Measurements from ENCODE around the gene ELOVL7. TPM values are rescaled to one million over a fixed set of nuclear protein-coding genes. Genes with fewer than 3 reads are reported as not detected.

Gene ELOVL7
- total RNA-seq, 1 experiment from 2014 or later, result 1.2 TPM

DNA sequence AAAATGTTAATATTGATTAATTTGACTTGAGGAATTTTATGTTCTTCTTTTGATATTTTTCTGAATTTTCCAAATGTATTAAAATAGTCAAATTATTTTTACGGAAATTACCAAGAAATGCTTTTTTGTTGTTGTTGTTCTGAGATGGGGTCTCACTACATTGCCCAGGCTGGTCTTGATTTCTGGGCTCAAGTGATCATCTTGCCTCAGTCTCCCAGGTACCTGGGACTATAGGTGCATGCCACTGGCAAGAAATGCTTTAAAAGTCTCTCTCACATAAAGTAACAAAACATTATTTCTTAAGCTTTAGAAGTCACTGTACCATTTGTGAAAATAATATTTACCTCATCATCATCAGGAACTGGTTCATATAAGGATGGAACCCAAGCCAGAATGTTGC lies 43.0 kb upstream of the ELOVL7 start:
- Histone ChIP-seq H3K9me2 (replicated peaks; ENCODE audit: low read length) (no peaks in the 10 kb centered on the region), H3F3A (ENCODE audit: low read length, unreplicated experiment) (no peaks in the 10 kb centered on the region), H3K9ac (ENCODE audit: low read length) (no peak overlapping the region), H3K79me2 (ENCODE audit: low read length) (no peaks in the 10 kb centered on the region), H3K27me3 (ENCODE audit: low read length) (no peaks in the 10 kb centered on the region), H3K4me3 (ENCODE audit: low read length) (no peak overlapping the region), H3K36me3 (ENCODE audit: low read depth, low read length) (no peaks in the 10 kb centered on the region), H3K27ac (ENCODE audit: low read length) (no peak overlapping the region), H3K9me3 (ENCODE audit: low read length) (no peaks in the 10 kb centered on the region), H4K20me1 (ENCODE audit: low read length) (no peaks in the 10 kb centered on the region), H2AFZ (ENCODE audit: low read length) (no peak overlapping the region), H3K4me2 (ENCODE audit: low read length) (no peak overlapping the region), H3K4me1 (ENCODE audit: insufficient read depth, low read length) (no peaks in the 10 kb centered on the region)
- no peak for DNase-seq
- ChIA-PET CTCF (no interaction called here), POLR2A (ENCODE audit: unreplicated experiment) (no interaction called here)
- TF ChIP-seq EZH2phosphoT487 (IDR thresholded peaks at IDR 0.05; ENCODE audit: borderline replicate concordance, low read length) (no peak), EZH2 (IDR thresholded peaks at IDR 0.05; ENCODE audit: low read length, unreplicated experiment) (no peak)
- intact Hi-C loops (cut with micrococcal nuclease), result no loop called here
- BruUV-seq (replicated peaks), result no TSS peak
- no peak for ATAC-seq

DNA sequence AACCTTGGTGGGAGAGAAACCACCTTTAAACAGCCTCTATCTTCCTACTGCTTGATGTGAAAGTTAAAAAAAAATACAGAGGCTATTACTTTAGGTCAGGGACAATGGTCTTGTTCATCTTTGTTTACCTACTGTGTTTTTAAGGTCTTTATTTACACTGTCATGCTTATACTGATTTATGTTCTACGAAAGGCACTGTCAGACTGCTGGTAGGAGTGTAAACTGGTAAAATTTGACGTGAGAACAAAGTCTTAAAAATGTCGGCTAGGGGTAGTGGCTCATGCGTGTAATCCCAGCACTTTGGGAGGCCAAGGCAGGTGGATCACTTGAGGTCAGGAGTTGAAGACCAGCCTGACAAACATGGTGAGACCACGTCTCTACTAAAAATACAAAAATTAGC lies 42.1 kb upstream of the ELOVL7 start:
- Histone ChIP-seq H3K36me3 (ENCODE audit: low read depth, low read length) (no peaks in the 10 kb centered on the region), H4K20me1 (ENCODE audit: low read length) (no peaks in the 10 kb centered on the region), H3F3A (ENCODE audit: low read length, unreplicated experiment) (no peaks in the 10 kb centered on the region), H3K4me2 (ENCODE audit: low read length) (no peak overlapping the region), H3K79me2 (ENCODE audit: low read length) (no peaks in the 10 kb centered on the region), H3K9me2 (replicated peaks; ENCODE audit: low read length) (no peaks in the 10 kb centered on the region), H3K27me3 (ENCODE audit: low read length) (no peaks in the 10 kb centered on the region), H3K9me3 (ENCODE audit: low read length) (no peaks in the 10 kb centered on the region), H2AFZ (ENCODE audit: low read length) (no peak overlapping the region), H3K4me3 (ENCODE audit: low read length) (no peak overlapping the region), H3K4me1 (ENCODE audit: insufficient read depth, low read length) (no peaks in the 10 kb centered on the region), H3K9ac (ENCODE audit: low read length) (no peak overlapping the region), H3K27ac (ENCODE audit: low read length) (no peak overlapping the region)
- DNase-seq (no peak), ATAC-seq (no peak)
- CTCF ChIA-PET, result no interaction called here
- no TSS peak for BruUV-seq (replicated peaks)
- POLR2A ChIA-PET (ENCODE audit: unreplicated experiment), result no interaction called here
- intact Hi-C loops (cut with micrococcal nuclease), result no loop called here
- TF ChIP-seq EZH2phosphoT487 (IDR thresholded peaks at IDR 0.05; ENCODE audit: borderline replicate concordance, low read length), result no peak
- TF ChIP-seq, protein P1, sequence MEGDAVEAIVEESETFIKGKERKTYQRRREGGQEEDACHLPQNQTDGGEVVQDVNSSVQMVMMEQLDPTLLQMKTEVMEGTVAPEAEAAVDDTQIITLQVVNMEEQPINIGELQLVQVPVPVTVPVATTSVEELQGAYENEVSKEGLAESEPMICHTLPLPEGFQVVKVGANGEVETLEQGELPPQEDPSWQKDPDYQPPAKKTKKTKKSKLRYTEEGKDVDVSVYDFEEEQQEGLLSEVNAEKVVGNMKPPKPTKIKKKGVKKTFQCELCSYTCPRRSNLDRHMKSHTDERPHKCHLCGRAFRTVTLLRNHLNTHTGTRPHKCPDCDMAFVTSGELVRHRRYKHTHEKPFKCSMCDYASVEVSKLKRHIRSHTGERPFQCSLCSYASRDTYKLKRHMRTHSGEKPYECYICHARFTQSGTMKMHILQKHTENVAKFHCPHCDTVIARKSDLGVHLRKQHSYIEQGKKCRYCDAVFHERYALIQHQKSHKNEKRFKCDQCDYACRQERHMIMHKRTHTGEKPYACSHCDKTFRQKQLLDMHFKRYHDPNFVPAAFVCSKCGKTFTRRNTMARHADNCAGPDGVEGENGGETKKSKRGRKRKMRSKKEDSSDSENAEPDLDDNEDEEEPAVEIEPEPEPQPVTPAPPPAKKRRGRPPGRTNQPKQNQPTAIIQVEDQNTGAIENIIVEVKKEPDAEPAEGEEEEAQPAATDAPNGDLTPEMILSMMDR (conservative IDR thresholded peaks at IDR 0.05; ENCODE audit: low read depth, low read length), result no peak
- TF ChIP-seq EZH2 (IDR thresholded peaks at IDR 0.05; ENCODE audit: low read length, unreplicated experiment), result no peak

DNA sequence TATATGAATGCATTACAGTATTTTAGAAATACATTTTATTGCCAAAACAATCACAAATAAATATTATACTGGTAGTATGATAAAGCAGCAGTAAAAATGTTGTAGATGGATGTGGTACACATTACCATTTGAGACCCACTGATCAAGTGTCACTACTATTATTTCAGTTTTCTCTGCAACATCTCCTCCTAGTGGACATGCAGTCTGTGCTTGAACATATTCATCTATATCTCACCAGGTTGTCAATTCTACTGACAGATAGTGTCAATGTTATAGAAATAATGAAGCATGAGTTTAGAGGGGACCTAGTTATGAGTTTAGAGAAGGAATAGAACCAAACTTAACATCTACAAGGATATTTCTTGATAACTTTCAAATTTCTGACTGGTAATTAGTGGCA lies 39.2 kb upstream of the ELOVL7 start:
- ChIA-PET POLR2A (ENCODE audit: unreplicated experiment) (no interaction called here), CTCF (no interaction called here)
- no peaks in the 10 kb centered on the region for H3K9me3 ChIP-seq (ENCODE audit: low read length)
- no peaks in the 10 kb centered on the region for H3F3A ChIP-seq (ENCODE audit: low read length, unreplicated experiment)
- H3K4me3 ChIP-seq (ENCODE audit: low read length), result no peak overlapping the region
- H3K9ac ChIP-seq (ENCODE audit: low read length), result no peak overlapping the region
- H4K20me1 ChIP-seq (ENCODE audit: low read length), result no peaks in the 10 kb centered on the region
- no peaks in the 10 kb centered on the region for H3K4me1 ChIP-seq (ENCODE audit: insufficient read depth, low read length)
- H3K36me3 ChIP-seq (ENCODE audit: low read depth, low read length), result no peaks in the 10 kb centered on the region
- ATAC-seq (no peak), DNase-seq (peak; percentile 11)
- H2AFZ ChIP-seq (ENCODE audit: low read length), result no peak overlapping the region
- BruUV-seq (replicated peaks), result no TSS peak
- no peak for TF ChIP-seq EZH2 (IDR thresholded peaks at IDR 0.05; ENCODE audit: low read length, unreplicated experiment)
- no peak for TF ChIP-seq EZH2phosphoT487 (IDR thresholded peaks at IDR 0.05; ENCODE audit: borderline replicate concordance, low read length)
- TF ChIP-seq, protein P1 (conservative IDR thresholded peaks at IDR 0.05; ENCODE audit: low read depth, low read length), result peak; percentile 39; the same call in 1 of the 2 replicates
- no peaks in the 10 kb centered on the region for H3K79me2 ChIP-seq (ENCODE audit: low read length)
- H3K27ac ChIP-seq (ENCODE audit: low read length), result no peak overlapping the region
- no peaks in the 10 kb centered on the region for H3K9me2 ChIP-seq (replicated peaks; ENCODE audit: low read length)
- no peaks in the 10 kb centered on the region for H3K27me3 ChIP-seq (ENCODE audit: low read length)
- intact Hi-C loops (cut with micrococcal nuclease), result loop anchor here (1.0 kb wide), 1 partner anchor 205 kb away; no protein-coding TSS in a partner anchor
- no peak overlapping the region for H3K4me2 ChIP-seq (ENCODE audit: low read length)

Measured in PC-3 (cell line).